SK-N-SH (cell line): ENCODE data around the gene DFFB.

Experiments
- EP300 ChIP-seq, 2 experiments: IDR thresholded peaks; 2 replicates each; pipeline versions ENCODE4 v1.4.0 to v1.6.1; 2012; ENCODE audit warnings: borderline replicate concordance in 1 of 2, low read depth in 1 of 2, low read length in 1 of 2
- FOSL2 ChIP-seq: IDR thresholded peaks from 2 replicates; pipeline ENCODE4 v1.4.0; 2012; ENCODE audit warnings: low read depth, mild to moderate bottlenecking, moderate library complexity, borderline replicate concordance
- SMC3 ChIP-seq: IDR thresholded peaks from 2 replicates; pipeline ENCODE4 v1.6.1; 2012; ENCODE audit warnings: low read depth, low read length, improper control_type of control experiment
- TEAD4 ChIP-seq: IDR thresholded peaks from 2 replicates; pipeline ENCODE4 v1.4.0; 2012; ENCODE audit warnings: mild to moderate bottlenecking, borderline replicate concordance; ENCODE audit not compliant: insufficient read depth
- TF ChIP-seq, protein P1 (sequence below): fragments of 200-600 bp; sonication (generic); IDR thresholded peaks from 2 replicates; pipeline ENCODE4 v1.6.1; 2017; ENCODE audit warnings: antibody characterized with exemption, mild to moderate bottlenecking, moderate library complexity
- TF ChIP-seq, protein P2 (sequence below): IDR thresholded peaks from 2 replicates; pipeline ENCODE4 v1.6.1; 2012; ENCODE audit warnings: mild to moderate bottlenecking, low read depth, low read length, moderate library complexity

DNA sequence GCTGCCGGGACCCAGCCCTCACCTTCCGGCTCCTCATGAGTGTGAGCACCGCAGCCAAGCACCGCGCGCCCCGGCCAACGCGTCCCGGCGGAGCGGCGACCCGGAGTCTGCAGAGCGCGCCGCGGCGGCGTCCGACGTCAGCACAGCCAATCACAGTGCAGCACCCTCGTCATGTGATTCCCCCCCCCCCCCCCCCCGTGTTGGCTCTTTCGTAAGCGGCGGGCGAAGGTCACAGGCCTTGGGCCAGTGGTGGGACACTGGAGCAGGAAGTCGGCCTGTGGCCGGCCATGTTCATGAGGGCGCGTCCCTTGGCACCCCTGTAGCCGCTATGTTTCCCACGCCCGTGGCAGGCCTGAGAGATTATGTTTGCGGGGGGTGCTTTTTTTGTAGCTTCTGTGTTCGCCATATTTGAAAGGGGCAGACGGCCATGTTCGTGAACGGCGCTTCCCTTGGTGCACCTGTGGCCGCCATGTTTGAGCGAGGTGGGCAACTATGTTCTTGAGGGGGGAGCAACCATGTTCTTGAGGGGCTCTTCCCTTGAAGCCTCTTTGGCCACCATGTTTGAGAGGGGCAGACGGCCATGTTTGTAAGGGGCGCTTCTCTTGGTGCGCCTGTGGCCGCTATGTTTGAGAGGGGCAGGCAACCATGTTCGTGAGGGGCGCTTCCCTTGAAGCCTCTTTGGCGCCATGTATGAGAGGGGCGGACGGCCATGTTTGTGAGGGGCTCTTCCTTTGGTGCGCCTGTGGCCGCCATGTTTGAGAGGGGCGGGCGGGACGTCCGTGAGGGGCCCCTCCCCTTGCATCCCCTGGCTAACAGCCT lies 43.1 kb downstream of the DFFB start, which contains the start of gene C1orf174:
- no peak for TF ChIP-seq TEAD4
- no peak for TF ChIP-seq SMC3
- no peak for TF ChIP-seq EP300 (IDR thresholded peaks at IDR 0.05; ENCODE audit: borderline replicate concordance in 1 of 2, low read depth in 1 of 2, low read length in 1 of 2)
- TF ChIP-seq, protein P1, sequence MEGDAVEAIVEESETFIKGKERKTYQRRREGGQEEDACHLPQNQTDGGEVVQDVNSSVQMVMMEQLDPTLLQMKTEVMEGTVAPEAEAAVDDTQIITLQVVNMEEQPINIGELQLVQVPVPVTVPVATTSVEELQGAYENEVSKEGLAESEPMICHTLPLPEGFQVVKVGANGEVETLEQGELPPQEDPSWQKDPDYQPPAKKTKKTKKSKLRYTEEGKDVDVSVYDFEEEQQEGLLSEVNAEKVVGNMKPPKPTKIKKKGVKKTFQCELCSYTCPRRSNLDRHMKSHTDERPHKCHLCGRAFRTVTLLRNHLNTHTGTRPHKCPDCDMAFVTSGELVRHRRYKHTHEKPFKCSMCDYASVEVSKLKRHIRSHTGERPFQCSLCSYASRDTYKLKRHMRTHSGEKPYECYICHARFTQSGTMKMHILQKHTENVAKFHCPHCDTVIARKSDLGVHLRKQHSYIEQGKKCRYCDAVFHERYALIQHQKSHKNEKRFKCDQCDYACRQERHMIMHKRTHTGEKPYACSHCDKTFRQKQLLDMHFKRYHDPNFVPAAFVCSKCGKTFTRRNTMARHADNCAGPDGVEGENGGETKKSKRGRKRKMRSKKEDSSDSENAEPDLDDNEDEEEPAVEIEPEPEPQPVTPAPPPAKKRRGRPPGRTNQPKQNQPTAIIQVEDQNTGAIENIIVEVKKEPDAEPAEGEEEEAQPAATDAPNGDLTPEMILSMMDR, result no peak
- TF ChIP-seq, protein P2, sequence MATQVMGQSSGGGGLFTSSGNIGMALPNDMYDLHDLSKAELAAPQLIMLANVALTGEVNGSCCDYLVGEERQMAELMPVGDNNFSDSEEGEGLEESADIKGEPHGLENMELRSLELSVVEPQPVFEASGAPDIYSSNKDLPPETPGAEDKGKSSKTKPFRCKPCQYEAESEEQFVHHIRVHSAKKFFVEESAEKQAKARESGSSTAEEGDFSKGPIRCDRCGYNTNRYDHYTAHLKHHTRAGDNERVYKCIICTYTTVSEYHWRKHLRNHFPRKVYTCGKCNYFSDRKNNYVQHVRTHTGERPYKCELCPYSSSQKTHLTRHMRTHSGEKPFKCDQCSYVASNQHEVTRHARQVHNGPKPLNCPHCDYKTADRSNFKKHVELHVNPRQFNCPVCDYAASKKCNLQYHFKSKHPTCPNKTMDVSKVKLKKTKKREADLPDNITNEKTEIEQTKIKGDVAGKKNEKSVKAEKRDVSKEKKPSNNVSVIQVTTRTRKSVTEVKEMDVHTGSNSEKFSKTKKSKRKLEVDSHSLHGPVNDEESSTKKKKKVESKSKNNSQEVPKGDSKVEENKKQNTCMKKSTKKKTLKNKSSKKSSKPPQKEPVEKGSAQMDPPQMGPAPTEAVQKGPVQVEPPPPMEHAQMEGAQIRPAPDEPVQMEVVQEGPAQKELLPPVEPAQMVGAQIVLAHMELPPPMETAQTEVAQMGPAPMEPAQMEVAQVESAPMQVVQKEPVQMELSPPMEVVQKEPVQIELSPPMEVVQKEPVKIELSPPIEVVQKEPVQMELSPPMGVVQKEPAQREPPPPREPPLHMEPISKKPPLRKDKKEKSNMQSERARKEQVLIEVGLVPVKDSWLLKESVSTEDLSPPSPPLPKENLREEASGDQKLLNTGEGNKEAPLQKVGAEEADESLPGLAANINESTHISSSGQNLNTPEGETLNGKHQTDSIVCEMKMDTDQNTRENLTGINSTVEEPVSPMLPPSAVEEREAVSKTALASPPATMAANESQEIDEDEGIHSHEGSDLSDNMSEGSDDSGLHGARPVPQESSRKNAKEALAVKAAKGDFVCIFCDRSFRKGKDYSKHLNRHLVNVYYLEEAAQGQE, result no peak
- TF ChIP-seq FOSL2, result no peak
